ENCODE data around the gene PDE1A. TPM values are rescaled to one million over a fixed set of nuclear protein-coding genes. Genes with fewer than 3 reads are reported as not detected.
A peak's percentile ranks its signal among the peaks of the same experiment; 100 is the strongest.

PDE1A gene
- total RNA-seq, 1 donor from 2014 or later = 2.9 TPM

DNA sequence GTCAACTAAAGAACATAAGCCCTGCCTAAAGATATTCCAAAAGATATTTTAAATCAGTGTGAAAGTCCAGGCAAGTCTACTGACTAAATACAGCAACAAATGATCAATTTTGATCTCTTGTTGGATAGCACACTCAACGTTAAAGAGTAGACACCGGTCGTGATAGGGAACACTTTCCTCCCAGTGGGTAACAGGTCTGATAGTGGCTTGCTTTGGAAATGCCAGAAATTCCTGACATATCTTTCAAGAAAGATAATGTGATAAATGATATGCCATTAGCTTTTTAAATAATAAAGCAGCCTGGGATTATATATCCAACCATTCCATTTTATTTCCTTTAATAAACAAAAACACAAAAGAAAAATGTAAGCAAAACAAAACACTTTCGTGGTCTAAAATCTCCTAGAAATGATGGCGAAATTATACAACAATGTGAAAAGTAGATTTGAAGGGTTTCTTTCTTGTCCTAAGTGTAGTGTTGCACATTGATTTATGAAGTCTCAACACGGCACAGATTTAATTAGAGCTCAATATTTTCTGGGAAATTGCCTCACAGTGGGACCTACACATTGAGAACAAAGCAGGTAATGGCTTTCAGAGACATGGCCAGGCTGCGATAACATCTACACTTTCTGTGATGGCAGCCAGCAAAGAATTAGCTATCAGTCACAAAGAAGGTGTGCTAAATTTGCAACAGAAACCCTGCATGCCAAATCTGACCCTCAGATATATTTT, 282.6 kb downstream of the PDE1A start:
- peak; percentile 33 for DNase-seq (ENCODE audit: low read depth)

DNA sequence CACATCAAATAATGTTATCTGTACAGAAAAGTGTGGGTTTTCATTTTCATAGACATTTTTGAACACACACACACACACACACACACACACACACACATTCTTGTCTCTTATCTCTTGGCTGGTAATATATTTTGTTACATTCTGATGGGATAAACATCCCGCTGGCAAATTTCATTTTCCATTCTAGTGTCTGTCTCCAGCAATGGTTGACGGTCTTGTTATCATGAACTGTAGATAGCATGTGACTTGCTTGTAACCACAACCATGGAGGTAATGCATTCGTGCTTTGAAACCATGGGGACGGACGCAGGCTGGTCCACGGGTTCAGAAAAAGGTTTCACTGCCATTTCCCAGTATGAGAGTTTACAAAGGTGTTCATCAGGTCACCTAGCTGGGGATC, 284.8 kb downstream of the PDE1A start:
- DNase-seq (ENCODE audit: low read depth) = no peak

GRCh38 chr2:182134201-182134600, 292.6 kb downstream of the PDE1A start:
- DNase-seq (ENCODE audit: low read depth) = no peak

- no peak for DNase-seq (ENCODE audit: low read depth)
Measured at GRCh38 chr2:182133195-182133891, 293.5 kb downstream of the PDE1A start.

DNA sequence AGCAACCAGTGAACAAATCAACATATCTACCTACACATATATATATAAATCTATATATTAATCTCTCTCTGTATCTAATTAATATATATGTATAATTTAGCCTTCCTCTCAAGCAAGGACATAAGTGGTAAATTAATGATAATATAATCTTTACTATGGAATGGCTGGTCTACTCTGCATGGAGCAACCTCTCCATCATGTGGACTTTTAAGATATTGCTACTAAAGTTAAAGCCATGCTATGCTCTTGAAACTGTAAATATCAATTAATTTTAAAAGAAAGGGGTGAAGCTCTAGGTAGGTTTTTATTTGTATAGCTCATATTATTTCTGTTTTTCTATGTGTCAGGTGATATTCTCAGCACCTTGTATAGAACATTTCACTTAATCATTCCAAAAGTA, 294.2 kb downstream of the PDE1A start:
- peak; percentile 21 for DNase-seq (ENCODE audit: low read depth)

DNA sequence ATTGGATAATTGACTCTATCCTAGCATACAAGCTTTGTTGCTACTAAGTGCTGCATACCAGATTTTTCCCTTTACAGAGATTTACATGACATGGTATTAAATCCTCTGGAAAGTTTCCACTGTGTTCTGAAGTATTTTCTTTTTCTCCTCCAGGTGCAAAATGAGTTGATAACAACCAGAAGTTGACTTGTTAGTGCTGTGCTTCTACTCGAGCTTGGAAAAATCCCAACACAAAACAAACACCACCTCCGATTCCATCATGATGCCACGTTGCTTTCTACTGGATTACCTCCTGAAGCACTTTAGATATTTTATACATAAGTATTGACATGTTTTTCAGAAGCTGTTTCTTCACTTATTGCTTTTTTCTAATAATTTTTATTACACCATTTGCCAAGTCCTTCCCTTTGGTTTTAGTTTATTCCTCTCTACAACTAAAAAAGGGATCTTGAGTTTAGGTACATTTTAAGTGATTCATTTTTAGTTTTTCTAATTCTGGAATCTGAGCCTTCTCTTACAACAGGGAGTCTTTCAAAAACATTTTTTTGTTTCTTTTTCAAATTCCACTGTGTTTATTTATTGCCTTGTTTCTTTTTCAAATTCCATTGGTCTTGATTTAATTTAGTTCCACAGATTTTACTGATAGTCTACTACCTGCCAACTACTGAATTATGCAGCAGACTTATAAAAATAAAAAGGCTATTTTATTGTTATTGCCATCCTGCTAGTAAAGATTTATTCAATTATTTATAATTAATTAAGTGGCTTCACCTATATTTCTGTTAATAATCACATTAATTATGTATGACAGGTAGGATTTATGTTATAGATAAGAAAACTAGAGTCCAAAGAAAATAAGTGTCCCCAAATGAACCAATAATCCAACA, 297.8 kb downstream of the PDE1A start:
- no peak for DNase-seq (ENCODE audit: low read depth)

DNA sequence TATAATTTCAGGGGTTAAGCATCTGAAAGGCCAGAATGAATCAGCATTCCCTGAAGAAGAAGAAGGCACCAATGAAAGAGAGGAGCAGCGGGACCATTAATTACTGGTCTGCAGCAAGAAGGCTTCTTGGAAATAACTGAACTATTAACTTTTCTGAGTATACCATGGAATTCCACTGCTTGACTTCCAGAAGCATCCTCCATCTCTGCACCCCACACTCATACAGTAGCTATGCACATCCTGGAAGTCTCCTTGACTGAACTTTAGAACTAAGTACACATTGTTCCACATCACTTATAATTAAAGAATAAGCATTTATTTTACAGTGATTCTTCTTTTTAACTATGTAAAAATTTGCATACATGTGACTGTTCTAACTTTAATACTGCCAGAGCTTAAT, 309.6 kb downstream of the PDE1A start:
- no peak for DNase-seq (ENCODE audit: low read depth)

DNA sequence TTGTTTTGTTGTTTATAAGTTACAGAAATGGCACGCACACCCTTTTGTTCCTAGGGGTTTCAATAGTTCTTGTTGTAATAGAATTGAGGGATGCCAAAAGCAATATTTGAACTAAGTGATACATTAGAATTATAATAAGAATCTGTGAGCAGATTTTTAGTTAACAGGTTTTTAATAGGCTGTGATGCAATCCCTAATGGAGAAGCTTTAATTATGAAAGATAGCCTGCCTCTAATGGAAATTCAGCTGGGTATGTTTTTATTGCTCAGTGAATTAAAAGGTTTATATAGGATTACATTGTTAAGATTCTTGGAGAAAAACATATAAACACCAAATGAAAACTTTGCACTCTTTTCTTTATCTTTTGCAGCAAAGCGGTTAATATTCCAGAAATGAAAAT, 310.1 kb downstream of the PDE1A start:
- DNase-seq (ENCODE audit: low read depth) = no peak

- no peak for DNase-seq (ENCODE audit: low read depth)
Measured at GRCh38 chr2:182115258-182115657, 311.6 kb downstream of the PDE1A start.

DNA sequence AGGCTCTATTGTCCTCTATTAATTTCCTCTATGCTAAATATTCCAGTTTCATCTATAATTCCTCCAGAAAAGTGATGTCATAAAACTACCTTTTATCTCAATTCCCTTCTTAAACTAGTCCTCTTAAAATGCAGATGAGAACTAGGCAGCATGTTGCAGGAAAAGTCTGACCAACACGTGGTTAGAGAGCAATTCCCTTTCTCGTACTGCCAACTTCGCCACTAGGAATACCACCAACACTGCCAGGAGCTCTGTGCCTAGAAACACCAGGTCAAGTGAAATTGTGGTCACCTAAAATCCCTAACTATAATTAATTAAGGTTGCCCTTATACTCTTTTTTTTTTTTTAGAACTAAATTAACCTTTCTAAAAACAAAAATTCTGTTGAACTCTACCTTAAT, 313.5 kb downstream of the PDE1A start:
- no peak for DNase-seq (ENCODE audit: low read depth)

DNA sequence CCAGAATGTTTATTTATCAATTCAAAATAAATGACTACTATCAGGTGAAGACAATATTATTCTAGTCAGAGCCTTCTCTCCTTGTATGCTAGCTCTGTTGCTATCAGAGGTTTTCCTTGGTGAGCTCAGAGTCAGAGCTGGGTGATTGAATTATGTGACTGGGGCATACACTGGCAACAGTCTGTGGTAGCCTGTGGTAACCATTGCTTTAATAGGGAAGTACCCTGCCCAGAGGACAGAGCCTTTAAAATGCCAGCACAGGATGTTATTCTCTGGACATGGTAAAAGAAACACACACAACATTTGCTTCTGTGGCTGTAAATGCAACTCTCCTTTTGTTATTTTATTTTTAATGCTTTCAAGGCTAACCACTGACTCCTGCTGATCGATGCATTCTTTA, 316.5 kb downstream of the PDE1A start:
- DNase-seq (ENCODE audit: low read depth) = peak; percentile 34

DNA sequence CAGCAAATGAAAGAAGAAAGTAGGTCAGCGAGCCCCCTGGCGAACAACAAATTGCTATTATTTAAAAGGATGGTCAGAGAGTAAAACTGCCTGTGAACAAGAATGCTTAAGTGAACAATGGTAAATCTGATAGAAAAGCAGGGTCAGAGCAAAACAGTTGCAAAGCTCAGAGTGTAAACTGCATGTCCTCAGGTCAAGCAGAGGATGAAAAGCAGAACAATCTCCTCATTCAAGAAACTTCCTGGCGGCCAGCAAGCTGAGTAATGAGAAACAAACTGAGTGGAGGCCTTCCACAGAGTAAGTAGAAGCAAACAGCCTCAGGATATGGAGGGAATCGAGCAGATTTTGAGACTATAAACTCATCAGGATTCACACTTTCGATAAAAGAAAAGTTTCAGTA, 323.3 kb downstream of the PDE1A start:
- DNase-seq (ENCODE audit: low read depth) = no peak

DNA sequence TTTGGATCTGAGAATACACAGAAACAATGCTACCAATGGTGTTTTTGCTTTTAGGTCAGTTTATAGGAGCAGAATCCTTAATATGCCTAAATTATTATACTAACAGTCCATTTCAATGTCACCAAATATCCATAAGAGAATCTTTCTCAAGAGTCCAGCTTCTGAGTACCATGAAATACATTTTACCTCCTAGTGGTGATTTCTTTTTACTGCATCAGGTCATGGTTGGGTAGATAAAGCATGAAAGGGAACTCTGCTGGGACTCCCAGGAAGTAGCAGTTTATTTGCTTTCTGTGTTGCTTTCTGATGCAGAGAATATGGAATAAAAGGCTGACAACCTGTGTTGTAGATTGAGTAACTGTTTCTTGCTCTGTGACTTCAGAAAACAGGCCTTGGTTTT, 325.6 kb downstream of the PDE1A start:
- no peak for DNase-seq (ENCODE audit: low read depth)

DNA sequence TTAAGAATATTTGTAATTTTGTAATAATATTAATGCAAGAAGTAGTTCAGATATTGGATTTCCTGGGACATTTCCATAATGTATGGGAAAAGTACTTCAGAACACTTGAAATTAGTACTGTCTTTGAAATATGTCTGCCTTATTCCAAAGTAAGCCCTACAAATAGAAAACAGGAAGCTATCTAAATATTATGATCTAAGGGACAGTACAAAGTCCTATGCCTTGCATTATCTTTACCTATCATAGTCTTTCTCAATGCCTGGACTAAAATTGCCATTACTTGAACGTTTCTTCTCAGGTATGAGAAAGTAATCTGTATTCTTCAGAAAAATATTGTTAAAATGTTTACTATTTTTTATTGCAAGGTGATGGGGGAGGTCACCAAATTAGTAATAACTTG, 328.2 kb downstream of the PDE1A start:
- no peak for DNase-seq (ENCODE audit: low read depth)

GRCh38 chr2:182097571-182098164, 329.2 kb downstream of the PDE1A start:
- DNase-seq (ENCODE audit: low read depth) = no peak

- DNase-seq (ENCODE audit: low read depth) = no peak
Measured at GRCh38 chr2:182090486-182090885, 336.4 kb downstream of the PDE1A start.

All from myocyte (in vitro differentiated cells).